GM12874 (cell line): Measurements from ENCODE around the gene MYOD1.
A peak's percentile ranks its signal among the peaks of the same experiment; 100 is the strongest.

Source experiments
- TF ChIP-seq, protein P1 (sequence below): IDR thresholded peaks from 2 replicates; pipeline ENCODE4 v1.5.1; 2011; ENCODE audit warnings: low read depth, mild to moderate bottlenecking, control low read depth, low read length, moderate library complexity; ENCODE audit not compliant: insufficient read depth

Gene MYOD1

DNA sequence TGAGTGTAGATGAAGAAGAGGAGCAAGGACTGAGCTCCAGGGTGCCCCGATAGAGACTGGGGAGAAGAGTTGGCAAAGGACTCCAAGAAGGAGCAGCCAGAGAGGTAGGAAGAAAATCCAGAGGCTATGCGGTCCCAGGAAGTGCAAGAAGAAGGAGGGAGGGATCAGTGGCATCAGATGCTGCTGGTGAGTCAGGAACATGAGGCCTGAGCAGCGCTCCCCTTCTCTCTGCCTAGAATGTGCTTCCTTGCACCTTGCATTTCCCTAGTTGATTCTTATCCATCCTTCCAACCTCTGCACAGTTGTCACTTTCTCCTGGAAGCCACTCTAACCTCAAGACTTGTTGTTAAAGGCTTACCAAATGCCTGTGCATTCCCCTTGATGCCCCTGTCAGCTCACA, 36.5 kb downstream of the MYOD1 start:
- TF ChIP-seq, protein P1, sequence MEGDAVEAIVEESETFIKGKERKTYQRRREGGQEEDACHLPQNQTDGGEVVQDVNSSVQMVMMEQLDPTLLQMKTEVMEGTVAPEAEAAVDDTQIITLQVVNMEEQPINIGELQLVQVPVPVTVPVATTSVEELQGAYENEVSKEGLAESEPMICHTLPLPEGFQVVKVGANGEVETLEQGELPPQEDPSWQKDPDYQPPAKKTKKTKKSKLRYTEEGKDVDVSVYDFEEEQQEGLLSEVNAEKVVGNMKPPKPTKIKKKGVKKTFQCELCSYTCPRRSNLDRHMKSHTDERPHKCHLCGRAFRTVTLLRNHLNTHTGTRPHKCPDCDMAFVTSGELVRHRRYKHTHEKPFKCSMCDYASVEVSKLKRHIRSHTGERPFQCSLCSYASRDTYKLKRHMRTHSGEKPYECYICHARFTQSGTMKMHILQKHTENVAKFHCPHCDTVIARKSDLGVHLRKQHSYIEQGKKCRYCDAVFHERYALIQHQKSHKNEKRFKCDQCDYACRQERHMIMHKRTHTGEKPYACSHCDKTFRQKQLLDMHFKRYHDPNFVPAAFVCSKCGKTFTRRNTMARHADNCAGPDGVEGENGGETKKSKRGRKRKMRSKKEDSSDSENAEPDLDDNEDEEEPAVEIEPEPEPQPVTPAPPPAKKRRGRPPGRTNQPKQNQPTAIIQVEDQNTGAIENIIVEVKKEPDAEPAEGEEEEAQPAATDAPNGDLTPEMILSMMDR = no peak

- TF ChIP-seq, protein P1 = peak; percentile 72
Measured at GRCh38 chr11:17760102-17761029, 41.0 kb downstream of the MYOD1 start.

GRCh38 chr11:17762309-17762974, 43.1 kb downstream of the MYOD1 start:
- TF ChIP-seq, protein P1 = 0 out of 2 replicates have a peak, but pooled peaks have one; percentile 17

DNA sequence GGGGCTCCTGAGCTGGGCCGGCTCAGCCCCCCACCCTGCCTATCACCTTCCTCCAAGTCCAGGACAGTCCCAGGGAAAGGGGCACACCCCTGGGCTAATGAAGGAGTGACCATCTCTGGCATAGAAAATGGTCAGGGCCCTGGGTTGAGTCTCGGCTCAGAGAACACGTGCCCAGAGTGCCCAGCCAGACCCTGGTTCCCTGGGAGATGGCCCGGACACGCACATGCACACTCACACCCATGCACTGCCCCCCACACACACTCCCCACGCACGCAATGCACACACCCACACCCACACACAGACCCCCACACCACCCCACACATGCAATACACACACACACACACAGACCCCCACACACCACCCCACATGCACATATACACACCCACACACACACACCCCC, 43.9 kb downstream of the MYOD1 start:
- TF ChIP-seq, protein P1 = no peak

DNA sequence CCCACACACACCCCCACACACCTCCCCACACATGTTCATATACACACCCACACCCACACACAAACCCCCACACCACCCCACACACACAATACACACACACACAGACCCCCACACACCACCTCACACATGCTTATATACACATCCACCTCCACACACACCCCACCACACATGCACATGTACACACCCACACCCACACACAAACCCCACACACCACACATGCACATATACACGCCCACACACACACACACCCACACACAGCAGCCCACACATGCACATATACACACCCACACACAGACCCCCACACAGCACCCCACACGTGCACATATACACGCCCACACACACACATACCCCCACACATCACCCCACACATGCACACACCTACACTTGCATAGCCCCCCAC, 44.3 kb downstream of the MYOD1 start:
- TF ChIP-seq, protein P1 = no peak

DNA sequence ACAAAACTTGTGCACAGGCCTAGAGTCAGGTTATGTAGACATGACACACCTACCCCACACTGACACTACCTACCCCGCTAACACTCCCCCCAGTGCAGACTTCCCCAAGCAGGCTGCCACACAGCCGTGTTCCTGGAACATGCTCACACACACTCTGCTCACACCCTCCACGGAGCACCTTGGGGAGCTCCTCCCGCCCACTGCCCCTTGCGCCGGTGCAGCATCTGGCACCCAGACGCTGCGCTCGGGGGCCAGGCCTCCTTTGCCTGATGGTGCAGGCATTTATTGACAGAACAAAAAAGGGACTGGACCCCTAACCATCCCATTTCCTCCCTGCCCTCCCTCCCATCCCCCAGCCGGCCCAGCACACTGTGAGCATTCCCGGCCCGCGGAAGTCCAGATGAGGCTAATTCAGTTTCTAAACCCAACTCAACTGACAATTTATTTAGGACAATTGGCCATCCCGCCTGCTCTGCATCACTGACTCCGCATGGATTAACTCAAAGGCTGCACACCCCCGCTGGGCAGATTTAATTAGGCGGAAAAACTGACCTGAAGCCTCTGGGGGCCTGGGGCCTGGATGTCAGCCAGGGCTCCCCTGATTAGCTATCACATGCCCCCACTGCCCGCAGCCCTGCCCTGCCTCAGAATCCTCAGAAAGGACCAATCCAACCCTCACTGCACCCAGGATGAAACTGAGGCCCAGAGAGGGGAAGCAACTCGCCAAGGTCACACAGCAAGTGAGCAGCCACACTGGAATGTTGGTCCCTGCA, 45.3 kb downstream of the MYOD1 start:
- TF ChIP-seq, protein P1 = no peak
